ENCODE data around the gene RPL39L. TPM values are rescaled to one million over a fixed set of nuclear protein-coding genes. Genes with fewer than 3 reads are reported as not detected.
A peak's percentile ranks its signal among the peaks of the same experiment; 100 is the strongest.
"Not testable (repeated sequence)": the region's sequence is repeated elsewhere in the genome, so short reads cannot be mapped to it uniquely, and the experiment has no call there.

Gene RPL39L
- total RNA-seq, 1 donor, result 24.2 TPM

DNA sequence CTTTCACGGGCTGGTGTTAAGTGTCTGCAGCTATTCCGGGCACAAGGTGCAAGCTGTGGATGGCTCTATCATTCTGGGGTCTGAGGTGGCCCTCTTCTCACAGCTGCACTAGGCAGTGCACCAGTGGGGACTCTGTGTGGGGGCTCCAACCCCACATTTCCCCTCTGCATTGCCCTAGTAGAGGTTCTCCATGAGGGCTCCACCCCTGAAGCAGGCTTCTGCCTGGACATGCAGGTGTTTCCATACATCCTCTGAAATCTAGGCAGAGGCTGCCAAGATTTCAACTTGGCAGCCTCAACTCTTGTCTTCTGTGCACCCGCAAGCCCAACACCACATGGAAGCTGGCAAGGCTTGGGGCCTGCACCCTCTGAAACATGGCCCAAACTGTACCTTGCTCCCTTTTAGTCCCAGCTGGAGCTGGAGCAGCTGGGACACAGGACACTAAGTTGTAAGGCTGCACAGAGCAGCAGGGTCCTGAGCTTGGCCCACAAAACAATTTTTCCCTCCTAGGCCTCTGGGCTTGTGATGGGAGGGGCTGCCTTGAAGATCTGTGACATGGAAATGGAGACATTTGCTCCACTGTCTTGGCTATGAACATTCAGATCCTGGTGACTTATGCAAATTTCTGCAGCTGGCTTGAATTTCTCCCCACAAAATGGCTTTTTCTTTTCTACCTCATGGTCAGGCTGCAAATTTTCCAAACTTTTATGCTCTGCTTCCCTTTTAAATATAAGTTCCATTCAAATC, 6.0 kb upstream of the RPL39L start:
- no peak overlapping the region for H3K4me3 ChIP-seq (ENCODE audit: low read depth, low read length)
- TF ChIP-seq, protein P1, sequence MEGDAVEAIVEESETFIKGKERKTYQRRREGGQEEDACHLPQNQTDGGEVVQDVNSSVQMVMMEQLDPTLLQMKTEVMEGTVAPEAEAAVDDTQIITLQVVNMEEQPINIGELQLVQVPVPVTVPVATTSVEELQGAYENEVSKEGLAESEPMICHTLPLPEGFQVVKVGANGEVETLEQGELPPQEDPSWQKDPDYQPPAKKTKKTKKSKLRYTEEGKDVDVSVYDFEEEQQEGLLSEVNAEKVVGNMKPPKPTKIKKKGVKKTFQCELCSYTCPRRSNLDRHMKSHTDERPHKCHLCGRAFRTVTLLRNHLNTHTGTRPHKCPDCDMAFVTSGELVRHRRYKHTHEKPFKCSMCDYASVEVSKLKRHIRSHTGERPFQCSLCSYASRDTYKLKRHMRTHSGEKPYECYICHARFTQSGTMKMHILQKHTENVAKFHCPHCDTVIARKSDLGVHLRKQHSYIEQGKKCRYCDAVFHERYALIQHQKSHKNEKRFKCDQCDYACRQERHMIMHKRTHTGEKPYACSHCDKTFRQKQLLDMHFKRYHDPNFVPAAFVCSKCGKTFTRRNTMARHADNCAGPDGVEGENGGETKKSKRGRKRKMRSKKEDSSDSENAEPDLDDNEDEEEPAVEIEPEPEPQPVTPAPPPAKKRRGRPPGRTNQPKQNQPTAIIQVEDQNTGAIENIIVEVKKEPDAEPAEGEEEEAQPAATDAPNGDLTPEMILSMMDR (IDR thresholded peaks at IDR 0.05; ENCODE audit: insufficient read depth, low read depth, low read length), result no peak
- no peak for DNase-seq (ENCODE audit: low read depth)

DNA sequence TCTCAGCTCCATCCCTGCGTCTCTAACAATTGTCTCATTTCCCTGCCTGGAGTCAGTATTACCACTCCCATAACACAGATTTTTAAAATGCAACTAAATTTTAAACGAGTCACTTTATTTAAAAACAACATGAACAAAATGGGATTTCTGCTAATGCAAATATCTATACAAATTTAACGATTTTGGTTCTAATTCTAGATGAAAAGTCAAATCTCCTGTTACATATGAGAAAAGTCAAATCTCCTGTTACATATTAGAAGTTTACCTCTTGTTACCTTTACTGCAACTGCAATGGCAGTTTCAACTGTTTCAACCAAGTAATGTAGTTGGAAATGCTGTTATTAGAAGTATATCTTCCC, 578 bp upstream of the RPL39L start:
- no peak for DNase-seq (ENCODE audit: low read depth)
- peak overlapping the region; percentile 79 for H3K4me3 ChIP-seq (ENCODE audit: low read depth, low read length)
- TF ChIP-seq, protein P1 (IDR thresholded peaks at IDR 0.05; ENCODE audit: insufficient read depth, low read depth, low read length), result no peak

DNA sequence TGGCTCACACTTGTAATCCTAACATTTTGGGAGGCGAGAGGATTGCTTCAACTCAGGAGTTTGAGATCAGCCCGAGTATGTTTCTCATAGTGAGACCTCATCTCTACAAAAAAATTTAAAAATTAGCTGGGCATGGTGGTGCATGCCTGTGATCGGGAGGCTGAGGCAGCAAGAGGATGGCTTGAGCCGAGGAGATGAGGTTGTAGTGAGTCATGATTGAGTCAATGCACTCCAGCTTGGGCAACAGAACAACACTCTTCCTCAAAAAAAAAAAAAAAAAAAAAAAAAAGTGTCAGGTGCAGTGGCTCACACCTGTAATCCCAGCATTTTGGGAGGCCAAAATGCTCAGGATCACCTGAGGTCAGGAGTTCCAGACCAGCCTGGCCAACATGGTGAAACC, 2.4 kb downstream of the RPL39L start:
- TF ChIP-seq, protein P1 (IDR thresholded peaks at IDR 0.05; ENCODE audit: insufficient read depth, low read depth, low read length), result no peak
- DNase-seq (ENCODE audit: low read depth), result no peak
- no peak overlapping the region for H3K4me3 ChIP-seq (ENCODE audit: low read depth, low read length)

DNA sequence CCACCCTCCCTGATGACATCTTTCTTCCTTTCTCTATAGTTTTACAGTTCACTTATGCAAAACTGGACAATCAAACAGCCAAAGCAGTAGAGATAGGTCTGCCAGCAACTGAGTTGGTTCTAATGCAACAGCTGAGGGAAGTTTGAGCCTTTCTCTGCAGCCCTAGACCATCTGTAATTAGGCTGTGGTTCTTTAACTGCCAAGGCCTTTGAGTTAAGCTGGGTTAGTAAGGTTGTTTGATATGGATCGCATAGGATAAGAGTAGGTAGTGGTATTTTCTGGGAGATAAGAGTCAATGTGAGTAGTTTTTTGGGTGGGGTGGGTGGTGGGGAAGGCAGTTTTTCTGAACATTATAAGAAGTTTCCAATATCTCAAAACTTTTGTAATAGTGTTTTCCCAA, 3.0 kb downstream of the RPL39L start:
- H3K4me3 ChIP-seq (ENCODE audit: low read depth, low read length), result no peak overlapping the region
- DNase-seq (ENCODE audit: low read depth), result no peak
- TF ChIP-seq, protein P1 (IDR thresholded peaks at IDR 0.05; ENCODE audit: insufficient read depth, low read depth, low read length), result no peak

DNA sequence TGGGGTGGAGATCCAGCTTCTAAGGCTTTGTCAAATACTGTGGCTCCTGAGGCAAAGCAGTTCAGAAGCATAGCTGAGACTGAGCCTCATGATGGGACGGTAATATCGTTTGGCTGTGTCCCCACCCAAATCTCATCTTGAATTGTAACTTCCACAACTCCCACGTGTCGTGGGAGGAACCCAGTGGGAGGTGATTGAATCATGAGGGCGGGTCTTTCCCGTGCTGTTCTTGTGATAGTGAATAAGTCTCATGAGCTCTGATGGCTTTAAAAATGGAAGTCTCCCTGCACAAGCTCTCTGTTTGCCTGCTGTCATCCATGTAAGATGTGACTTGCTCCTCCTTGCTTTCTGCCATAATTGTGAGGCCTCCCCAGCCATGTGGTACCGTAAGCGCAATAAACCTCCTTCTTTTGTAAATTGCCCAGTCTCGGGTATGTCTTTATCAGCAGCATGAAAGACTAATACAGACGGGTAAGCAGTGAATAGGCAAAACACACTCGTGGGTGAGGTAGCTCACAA, 4.1 kb downstream of the RPL39L start:
- DNase-seq (ENCODE audit: low read depth), result not testable (repeated sequence)

DNA sequence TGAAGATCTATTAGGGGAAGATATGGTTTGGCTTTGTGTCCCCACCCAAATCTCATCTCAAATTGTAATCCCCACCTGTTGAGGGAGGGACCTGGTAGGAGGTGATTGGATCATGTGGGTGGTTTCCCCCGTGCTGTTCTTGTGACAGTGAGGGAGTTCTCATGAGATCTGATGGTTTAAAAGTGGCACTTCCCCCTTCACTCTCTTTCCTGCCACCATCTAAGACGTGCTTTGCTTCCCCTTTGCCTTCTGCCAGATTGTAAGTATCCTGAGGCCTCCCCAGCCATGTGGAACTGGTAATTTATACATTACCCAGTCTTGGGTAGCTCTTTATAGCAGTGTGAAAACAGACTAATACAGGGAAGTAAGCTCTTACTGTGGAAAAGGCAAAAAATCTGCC, 6.1 kb downstream of the RPL39L start:
- H3K4me3 ChIP-seq (ENCODE audit: low read depth, low read length); DNase-seq (ENCODE audit: low read depth): not testable (repeated sequence)

More for the DNA sequence above, 4.1 kb downstream of the RPL39L start:
- not testable (repeated sequence) for H3K4me3 ChIP-seq (ENCODE audit: low read depth, low read length)

DNA sequence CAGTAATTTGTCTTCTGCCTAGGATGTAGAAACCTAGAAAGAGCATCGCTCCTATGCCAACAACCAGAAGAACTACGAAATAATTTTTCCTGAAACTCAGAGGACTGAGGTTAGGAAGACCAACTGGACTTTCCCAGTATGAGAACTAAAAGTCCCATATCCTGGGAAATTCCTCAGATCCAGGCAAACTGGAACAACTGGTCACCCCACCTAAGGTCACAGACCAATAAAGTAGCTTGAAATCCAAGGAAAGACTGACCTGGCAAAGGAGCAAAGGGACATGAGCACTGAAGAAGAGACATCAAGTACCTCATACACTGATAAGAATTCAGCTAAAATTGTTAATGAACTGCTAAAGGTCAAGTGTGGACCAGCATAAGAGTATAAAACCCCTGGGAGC, 6.6 kb downstream of the RPL39L start:
- no peak overlapping the region for H3K4me3 ChIP-seq (ENCODE audit: low read depth, low read length)
- TF ChIP-seq, protein P1 (IDR thresholded peaks at IDR 0.05; ENCODE audit: insufficient read depth, low read depth, low read length), result no peak
- no peak for DNase-seq (ENCODE audit: low read depth)

DNA sequence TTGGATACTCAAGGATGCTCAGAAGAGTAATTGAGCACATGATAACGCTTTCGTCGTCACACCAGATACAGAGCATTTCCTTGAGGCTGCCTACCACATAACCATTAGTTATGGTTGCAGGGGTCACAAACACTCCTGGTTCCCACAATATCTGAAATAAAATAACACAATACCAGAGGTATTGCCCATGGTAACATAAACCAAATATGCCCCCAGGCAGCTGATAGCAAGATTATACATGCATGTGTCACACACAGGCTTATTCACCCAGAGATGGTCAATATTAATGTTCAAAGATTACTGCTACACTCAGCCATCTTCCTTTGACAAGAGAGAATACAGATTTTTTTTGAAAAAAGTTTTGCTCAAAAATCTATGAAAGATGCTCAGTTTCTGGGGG, 7.3 kb downstream of the RPL39L start:
- TF ChIP-seq, protein P1 (IDR thresholded peaks at IDR 0.05; ENCODE audit: insufficient read depth, low read depth, low read length), result no peak

More for the DNA sequence above, 7.3 kb downstream of the RPL39L start:
- DNase-seq (ENCODE audit: low read depth), result no peak
- H3K4me3 ChIP-seq (ENCODE audit: low read depth, low read length), result no peak overlapping the region

Measured in fibroblast of villous mesenchyme (primary cell).